ENCODE measurements around the gene LYL1. TPM values are rescaled to one million over a fixed set of nuclear protein-coding genes. Genes with fewer than 3 reads are reported as not detected.
A peak's percentile ranks its signal among the peaks of the same experiment; 100 is the strongest.

LYL1 gene
- total RNA-seq, 1 experiment from 2014 or later, result 0.63 TPM

- Mint-ChIP-seq H3K27ac (0 out of 7 replicates have a peak overlapping the region, but pooled peaks of 1 of the 3 experiments have one; percentile 23), H3K36me3 (ENCODE audit: insufficient read depth in 1 of 3, low read depth in 3 of 3) (peaks cover 22 to 67% (median 51%) of the 10 kb centered on the region in 3 experiments; a peak in 6 of 7 replicates), H3K4me3 (no peak overlapping the region), H3K4me1 (peaks cover 11 to 13% of the 10 kb centered on the region in 2 experiments; a peak in 3 of 4 replicates), H3K9me3 (no peaks in the 10 kb centered on the region), H3K27me3 (ENCODE audit: low read depth) (no peaks in the 10 kb centered on the region)
- Histone ChIP-seq H2BK15ac (ENCODE audit: low read depth, low read length) (no peak overlapping the region), H2BK20ac (ENCODE audit: low read depth, low read length, poor library complexity, severe bottlenecking) (no peak overlapping the region), H4K20me1 (ENCODE audit: control insufficient read depth, insufficient read depth, insufficient read length) (no peaks in the 10 kb centered on the region), H3K27me3 (ENCODE audit: insufficient read depth, low read length) (no peaks in the 10 kb centered on the region), H3K4me1 (ENCODE audit: insufficient read depth, low read length) (no peaks in the 10 kb centered on the region), H2AK5ac (ENCODE audit: insufficient read length, low read length) (no peak overlapping the region), H2AFZ (ENCODE audit: low read length) (no peak overlapping the region), H3K79me1 (ENCODE audit: insufficient read depth, low read depth, low read length, poor library complexity, severe bottlenecking) (peaks cover 4% of the 10 kb centered on the region), H3K23me2 (ENCODE audit: insufficient read length, low read depth, low read length, poor library complexity, severe bottlenecking) (no peaks in the 10 kb centered on the region), H3K9me3 (ENCODE audit: control insufficient read depth, low read depth, low read length) (no peaks in the 10 kb centered on the region), H2BK5ac (ENCODE audit: insufficient read length, low read length) (no peak overlapping the region), H3K79me2 (ENCODE audit: insufficient read depth, low read length) (peaks cover 17% of the 10 kb centered on the region; the same call in 1 of the 2 replicates), H4K8ac (replicated peaks; ENCODE audit: insufficient read length, low read depth, low read length) (no peak overlapping the region), H3K4ac (ENCODE audit: low read depth, low read length) (no peak overlapping the region), H3K23ac (ENCODE audit: insufficient read length, low read depth, low read length) (no peak overlapping the region), H4K5ac (ENCODE audit: insufficient read length, low read depth, low read length) (no peak overlapping the region), H4K91ac (ENCODE audit: insufficient read length, low read depth, low read length) (no peak overlapping the region), H3K4me2 (ENCODE audit: insufficient read depth, insufficient read length, low read length) (no peak overlapping the region), H3T11ph (ENCODE audit: low read length) (no peak overlapping the region), H3K27ac (ENCODE audit: insufficient read length, low read depth, low read length) (no peak overlapping the region), H3K18ac (ENCODE audit: insufficient read length, low read depth, low read length) (no peak overlapping the region), H3K14ac (ENCODE audit: insufficient read depth, low read length) (no peak overlapping the region), H2BK12ac (ENCODE audit: insufficient read length, low read depth, low read length) (no peak overlapping the region), H3K9ac (ENCODE audit: extremely low read depth, insufficient read length, low read length) (no peak overlapping the region), H3K56ac (ENCODE audit: insufficient read length, low read depth, low read length) (no peak overlapping the region), H2BK120ac (ENCODE audit: low read depth, low read length, poor library complexity, severe bottlenecking) (no peak overlapping the region)
- DNase-seq, result no peak
- TF ChIP-seq CTCF (conservative IDR thresholded peaks at IDR 0.05), result no peak
- no CpG with 5 or more reads among the region's 3 CpGs for WGBS (ENCODE audit: extremely low coverage, insufficient read length, low lambda C conversion rate)
Measured at GRCh38 chr19:13134626-13135025, 32.0 kb upstream of the LYL1 start.

Measured in H9 (cell line).